GM23338 (cell line): ENCODE measurements around the gene ZC3H14. TPM values are rescaled to one million over a fixed set of nuclear protein-coding genes. Genes with fewer than 3 reads are reported as not detected.

ENCODE experiments used
- ATAC-seq: fragments of 200-7000 bp; cut with Tn5 transposase; 3 replicates; pipeline ENCODE4 v1.9.1; 2020
- DNase-seq: peaks from one replicate; pipeline ENCODE4 v3.0.0-alpha.2; 2015; ENCODE audit warnings: low spot score
- H2AFZ ChIP-seq: fragments of 200-600 bp; sonication (generic); 2 replicates; pipeline ENCODE4 v1.8.0; 2016; ENCODE audit warnings: antibody characterized with exemption, mild to moderate bottlenecking, moderate library complexity
- H3F3A ChIP-seq: fragments of 200-600 bp; sonication (generic); replicated peaks from 2 replicates; pipeline ENCODE4 v1.8.0; 2017; ENCODE audit warnings: antibody characterized with exemption, mixed run types, low read depth
- H3K27ac ChIP-seq: fragments of 200-600 bp; sonication (generic); 2 replicates; pipeline ENCODE4 v1.6.1; 2016; ENCODE audit warnings: low read depth
- H3K27me3 ChIP-seq: fragments of 200-600 bp; sonication (generic); 2 replicates; pipeline ENCODE4 v1.8.0; 2016; ENCODE audit warnings: mild to moderate bottlenecking, mixed run types, moderate library complexity; ENCODE audit not compliant: insufficient read depth
- H3K36me3 ChIP-seq: fragments of 200-600 bp; sonication (generic); 2 replicates; pipeline ENCODE4 v1.8.0; 2016; ENCODE audit warnings: mild to moderate bottlenecking; ENCODE audit not compliant: insufficient read depth
- H3K4me1 ChIP-seq: fragments of 200-600 bp; sonication (generic); 2 replicates; pipeline ENCODE4 v1.8.0; 2016; ENCODE audit warnings: mild to moderate bottlenecking, moderate library complexity; ENCODE audit not compliant: insufficient read depth
- H3K4me2 ChIP-seq: fragments of 200-600 bp; sonication (generic); 2 replicates; pipeline ENCODE4 v1.7.1; 2017; ENCODE audit warnings: mixed run types
- H3K4me3 ChIP-seq: fragments of 200-600 bp; sonication (generic); 2 replicates; pipeline ENCODE4 v1.6.1; 2016; ENCODE audit warnings: mixed run types
- H3K79me2 ChIP-seq: fragments of 200-600 bp; sonication (generic); replicated peaks from 2 replicates; pipeline ENCODE4 v1.8.0; 2017; ENCODE audit warnings: mild to moderate bottlenecking; ENCODE audit not compliant: insufficient read depth
- H3K9me2 ChIP-seq: fragments of 200-600 bp; sonication (generic); 2 replicates; pipeline ENCODE4 v1.8.0; 2017; ENCODE audit not compliant: insufficient read depth
- H4K20me1 ChIP-seq: fragments of 200-600 bp; sonication (generic); replicated peaks from 2 replicates; pipeline ENCODE4 v1.8.0; 2017; ENCODE audit warnings: mild to moderate bottlenecking; ENCODE audit not compliant: insufficient read depth
- H3K27ac Mint-ChIP-seq: 2 replicates; pipeline ENCODE4 v1.8.0; 2020; ENCODE audit warnings: inconsistent platforms, mild to moderate bottlenecking, moderate library complexity, mixed read lengths
- H3K27me3 Mint-ChIP-seq: 3 replicates; pipeline ENCODE4 v1.8.0; 2022; ENCODE audit warnings: low read depth, mild to moderate bottlenecking, moderate library complexity, mixed read lengths, inconsistent platforms; ENCODE audit not compliant: insufficient read depth, poor library complexity
- H3K36me3 Mint-ChIP-seq: 3 replicates; pipeline ENCODE4 v1.8.0; 2021; ENCODE audit warnings: low read depth, mild to moderate bottlenecking, inconsistent platforms, moderate library complexity, mixed read lengths
- H3K4me1 Mint-ChIP-seq: 3 replicates; pipeline ENCODE4 v1.8.0; 2020; ENCODE audit warnings: mild to moderate bottlenecking, inconsistent platforms, mixed read lengths
- H3K4me3 Mint-ChIP-seq: 3 replicates; pipeline ENCODE4 v1.8.0; 2021; ENCODE audit warnings: moderate library complexity, mild to moderate bottlenecking, inconsistent platforms, mixed read lengths
- H3K9me3 Mint-ChIP-seq: 3 replicates; pipeline ENCODE4 v1.8.0; 2020; ENCODE audit warnings: moderate library complexity, mild to moderate bottlenecking, inconsistent platforms, mixed read lengths
- CREB1 ChIP-seq: fragments of 250-450 bp; sonication (Bioruptor Pico); IDR thresholded peaks from 2 replicates; pipeline ENCODE4 v1.5.0; 2020; ENCODE audit warnings: low read depth, mild to moderate bottlenecking, moderate library complexity
- EZH2 ChIP-seq: fragments of 200-600 bp; sonication (generic); IDR thresholded peaks from one replicate; pipeline ENCODE4 v1.8.0; 2017; ENCODE audit warnings: antibody characterized with exemption, mild to moderate bottlenecking, low read depth; ENCODE audit not compliant: unreplicated experiment
- NANOG ChIP-seq: IDR thresholded peaks from 2 replicates; pipeline ENCODE4 v1.6.1; 2016; ENCODE audit warnings: antibody characterized with exemption, borderline replicate concordance
- POLR2AphosphoS5 ChIP-seq: IDR thresholded peaks from 2 replicates; pipeline ENCODE4 v1.6.1; 2016; ENCODE audit warnings: antibody characterized with exemption, low read depth
- STAT1 ChIP-seq: IDR thresholded peaks from one replicate; pipeline ENCODE4 v1.6.1; 2016; ENCODE audit warnings: antibody characterized with exemption; ENCODE audit not compliant: unreplicated experiment
- ZNF114 ChIP-seq: fragments of 250-450 bp; sonication (Bioruptor Pico); IDR thresholded peaks from 2 replicates; pipeline ENCODE4 v1.5.0; 2020; ENCODE audit warnings: mild to moderate bottlenecking, moderate library complexity
- ZNF331 ChIP-seq: fragments of 250-450 bp; sonication (Bioruptor Pico); IDR thresholded peaks from 2 replicates; pipeline ENCODE4 v1.5.0; 2020; ENCODE audit warnings: low read depth, mild to moderate bottlenecking, moderate library complexity
- polyA plus RNA-seq: library from polyadenylated mRNA; unstranded; fragments of >200 nt; fragmentation: Nextera tagmentation; extraction: Ambion mirVana; gene quantifications from 2 replicates; pipeline ENCODE4 v1.2.1, GENCODE V29; 2016
- total RNA-seq: library from RNA; depleted of rRNA; stranded (reverse); fragments of >200 nt; shearing (Covaris generic); gene quantifications from 2 replicates; pipeline ENCODE4 v1.2.3, GENCODE V29; 2014
- TF ChIP-seq, protein P1 (sequence below), 2 experiments: fragments of 200-600 bp in 1 of 2; sonication (generic) in 1 of 2; conservative IDR thresholded peaks; 2 replicates each; pipeline versions ENCODE4 v1.5.1 to v1.6.1; 2016 to 2017; ENCODE audit warnings: antibody characterized with exemption in 2 of 2, low read depth in 2 of 2, mild to moderate bottlenecking in 2 of 2, moderate library complexity in 1 of 2
- TF ChIP-seq, protein P2 (sequence below): fragments of 250-450 bp; sonication (Bioruptor Pico); IDR thresholded peaks from 2 replicates; pipeline ENCODE4 v1.5.0; 2020; ENCODE audit warnings: mild to moderate bottlenecking, moderate library complexity
- TF ChIP-seq, protein P3 (sequence below): IDR thresholded peaks from one replicate; pipeline ENCODE4 v1.6.1; 2018; ENCODE audit warnings: antibody characterized with exemption; ENCODE audit not compliant: unreplicated experiment

Gene ZC3H14
- total and polyA plus RNA-seq, 2 experiments from 2014 or later = 63.2 to 87.9 TPM

DNA sequence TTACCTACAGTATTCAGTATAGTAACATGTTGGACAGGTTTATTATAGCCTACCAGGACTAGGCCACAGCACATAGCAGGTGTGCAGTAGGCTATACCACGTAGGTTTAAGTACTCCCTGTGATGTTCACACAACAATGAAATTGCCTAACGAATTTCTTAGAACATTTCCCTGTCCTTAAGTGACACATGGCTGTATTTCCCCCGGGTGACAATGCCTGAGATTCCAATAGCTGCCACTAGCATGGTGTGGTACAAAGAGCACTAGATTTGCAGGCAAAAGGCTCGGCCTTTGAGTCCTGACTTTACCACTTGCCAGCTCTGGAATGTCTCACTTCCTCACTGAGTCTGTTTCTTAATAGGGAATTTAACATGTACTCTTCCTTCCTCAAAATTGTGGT is 27.7 kb upstream of the ZC3H14 start (continued):
- TF ChIP-seq, protein P1, sequence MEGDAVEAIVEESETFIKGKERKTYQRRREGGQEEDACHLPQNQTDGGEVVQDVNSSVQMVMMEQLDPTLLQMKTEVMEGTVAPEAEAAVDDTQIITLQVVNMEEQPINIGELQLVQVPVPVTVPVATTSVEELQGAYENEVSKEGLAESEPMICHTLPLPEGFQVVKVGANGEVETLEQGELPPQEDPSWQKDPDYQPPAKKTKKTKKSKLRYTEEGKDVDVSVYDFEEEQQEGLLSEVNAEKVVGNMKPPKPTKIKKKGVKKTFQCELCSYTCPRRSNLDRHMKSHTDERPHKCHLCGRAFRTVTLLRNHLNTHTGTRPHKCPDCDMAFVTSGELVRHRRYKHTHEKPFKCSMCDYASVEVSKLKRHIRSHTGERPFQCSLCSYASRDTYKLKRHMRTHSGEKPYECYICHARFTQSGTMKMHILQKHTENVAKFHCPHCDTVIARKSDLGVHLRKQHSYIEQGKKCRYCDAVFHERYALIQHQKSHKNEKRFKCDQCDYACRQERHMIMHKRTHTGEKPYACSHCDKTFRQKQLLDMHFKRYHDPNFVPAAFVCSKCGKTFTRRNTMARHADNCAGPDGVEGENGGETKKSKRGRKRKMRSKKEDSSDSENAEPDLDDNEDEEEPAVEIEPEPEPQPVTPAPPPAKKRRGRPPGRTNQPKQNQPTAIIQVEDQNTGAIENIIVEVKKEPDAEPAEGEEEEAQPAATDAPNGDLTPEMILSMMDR (conservative IDR thresholded peaks at IDR 0.05; ENCODE audit: low read depth in 2 of 2) = no peak
- TF ChIP-seq NANOG = no peak
- TF ChIP-seq ZNF114 (CRISPR knock-in tag) = no peak

DNA sequence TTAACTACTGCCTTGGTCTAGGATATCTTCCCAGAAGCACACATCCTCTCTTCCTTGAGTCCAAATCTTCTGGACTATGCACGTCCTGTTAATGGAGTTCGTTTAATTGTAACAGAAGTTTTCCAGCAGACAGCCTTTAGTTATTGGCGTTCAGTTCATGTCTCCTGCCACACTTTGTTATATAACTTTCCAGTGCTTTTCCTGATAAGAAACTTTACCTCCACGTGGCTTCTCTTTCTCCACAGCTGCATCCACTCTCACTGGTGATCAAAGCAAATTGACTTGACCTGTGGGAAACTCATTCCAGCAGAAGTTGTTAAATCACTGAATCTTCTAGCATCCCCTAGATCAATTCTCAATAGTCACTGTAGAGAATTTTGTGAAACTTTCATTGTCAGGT is 27.0 kb upstream of the ZC3H14 start:
- Mint-ChIP-seq H3K9me3 (no peaks in the 10 kb centered on the region), H3K4me3 (no peak overlapping the region), H3K36me3 (peaks cover 8% of the 10 kb centered on the region; the same call in 1 of the 3 replicates), H3K4me1 (no peaks in the 10 kb centered on the region), H3K27ac (no peak overlapping the region), H3K27me3 (no peaks in the 10 kb centered on the region)
- Histone ChIP-seq H4K20me1 (no peaks in the 10 kb centered on the region; the same call in 1 of the 2 replicates), H3K27ac (no peak overlapping the region), H3F3A (no peaks in the 10 kb centered on the region), H3K36me3 (no peaks in the 10 kb centered on the region), H3K4me2 (no peak overlapping the region), H2AFZ (no peak overlapping the region), H3K4me1 (no peaks in the 10 kb centered on the region), H3K9me2 (no peaks in the 10 kb centered on the region), H3K4me3 (no peak overlapping the region), H3K27me3 (no peaks in the 10 kb centered on the region), H3K79me2 (peaks cover 8% of the 10 kb centered on the region)
- no peak for DNase-seq
- no peak for ATAC-seq
- TF ChIP-seq, protein P2, sequence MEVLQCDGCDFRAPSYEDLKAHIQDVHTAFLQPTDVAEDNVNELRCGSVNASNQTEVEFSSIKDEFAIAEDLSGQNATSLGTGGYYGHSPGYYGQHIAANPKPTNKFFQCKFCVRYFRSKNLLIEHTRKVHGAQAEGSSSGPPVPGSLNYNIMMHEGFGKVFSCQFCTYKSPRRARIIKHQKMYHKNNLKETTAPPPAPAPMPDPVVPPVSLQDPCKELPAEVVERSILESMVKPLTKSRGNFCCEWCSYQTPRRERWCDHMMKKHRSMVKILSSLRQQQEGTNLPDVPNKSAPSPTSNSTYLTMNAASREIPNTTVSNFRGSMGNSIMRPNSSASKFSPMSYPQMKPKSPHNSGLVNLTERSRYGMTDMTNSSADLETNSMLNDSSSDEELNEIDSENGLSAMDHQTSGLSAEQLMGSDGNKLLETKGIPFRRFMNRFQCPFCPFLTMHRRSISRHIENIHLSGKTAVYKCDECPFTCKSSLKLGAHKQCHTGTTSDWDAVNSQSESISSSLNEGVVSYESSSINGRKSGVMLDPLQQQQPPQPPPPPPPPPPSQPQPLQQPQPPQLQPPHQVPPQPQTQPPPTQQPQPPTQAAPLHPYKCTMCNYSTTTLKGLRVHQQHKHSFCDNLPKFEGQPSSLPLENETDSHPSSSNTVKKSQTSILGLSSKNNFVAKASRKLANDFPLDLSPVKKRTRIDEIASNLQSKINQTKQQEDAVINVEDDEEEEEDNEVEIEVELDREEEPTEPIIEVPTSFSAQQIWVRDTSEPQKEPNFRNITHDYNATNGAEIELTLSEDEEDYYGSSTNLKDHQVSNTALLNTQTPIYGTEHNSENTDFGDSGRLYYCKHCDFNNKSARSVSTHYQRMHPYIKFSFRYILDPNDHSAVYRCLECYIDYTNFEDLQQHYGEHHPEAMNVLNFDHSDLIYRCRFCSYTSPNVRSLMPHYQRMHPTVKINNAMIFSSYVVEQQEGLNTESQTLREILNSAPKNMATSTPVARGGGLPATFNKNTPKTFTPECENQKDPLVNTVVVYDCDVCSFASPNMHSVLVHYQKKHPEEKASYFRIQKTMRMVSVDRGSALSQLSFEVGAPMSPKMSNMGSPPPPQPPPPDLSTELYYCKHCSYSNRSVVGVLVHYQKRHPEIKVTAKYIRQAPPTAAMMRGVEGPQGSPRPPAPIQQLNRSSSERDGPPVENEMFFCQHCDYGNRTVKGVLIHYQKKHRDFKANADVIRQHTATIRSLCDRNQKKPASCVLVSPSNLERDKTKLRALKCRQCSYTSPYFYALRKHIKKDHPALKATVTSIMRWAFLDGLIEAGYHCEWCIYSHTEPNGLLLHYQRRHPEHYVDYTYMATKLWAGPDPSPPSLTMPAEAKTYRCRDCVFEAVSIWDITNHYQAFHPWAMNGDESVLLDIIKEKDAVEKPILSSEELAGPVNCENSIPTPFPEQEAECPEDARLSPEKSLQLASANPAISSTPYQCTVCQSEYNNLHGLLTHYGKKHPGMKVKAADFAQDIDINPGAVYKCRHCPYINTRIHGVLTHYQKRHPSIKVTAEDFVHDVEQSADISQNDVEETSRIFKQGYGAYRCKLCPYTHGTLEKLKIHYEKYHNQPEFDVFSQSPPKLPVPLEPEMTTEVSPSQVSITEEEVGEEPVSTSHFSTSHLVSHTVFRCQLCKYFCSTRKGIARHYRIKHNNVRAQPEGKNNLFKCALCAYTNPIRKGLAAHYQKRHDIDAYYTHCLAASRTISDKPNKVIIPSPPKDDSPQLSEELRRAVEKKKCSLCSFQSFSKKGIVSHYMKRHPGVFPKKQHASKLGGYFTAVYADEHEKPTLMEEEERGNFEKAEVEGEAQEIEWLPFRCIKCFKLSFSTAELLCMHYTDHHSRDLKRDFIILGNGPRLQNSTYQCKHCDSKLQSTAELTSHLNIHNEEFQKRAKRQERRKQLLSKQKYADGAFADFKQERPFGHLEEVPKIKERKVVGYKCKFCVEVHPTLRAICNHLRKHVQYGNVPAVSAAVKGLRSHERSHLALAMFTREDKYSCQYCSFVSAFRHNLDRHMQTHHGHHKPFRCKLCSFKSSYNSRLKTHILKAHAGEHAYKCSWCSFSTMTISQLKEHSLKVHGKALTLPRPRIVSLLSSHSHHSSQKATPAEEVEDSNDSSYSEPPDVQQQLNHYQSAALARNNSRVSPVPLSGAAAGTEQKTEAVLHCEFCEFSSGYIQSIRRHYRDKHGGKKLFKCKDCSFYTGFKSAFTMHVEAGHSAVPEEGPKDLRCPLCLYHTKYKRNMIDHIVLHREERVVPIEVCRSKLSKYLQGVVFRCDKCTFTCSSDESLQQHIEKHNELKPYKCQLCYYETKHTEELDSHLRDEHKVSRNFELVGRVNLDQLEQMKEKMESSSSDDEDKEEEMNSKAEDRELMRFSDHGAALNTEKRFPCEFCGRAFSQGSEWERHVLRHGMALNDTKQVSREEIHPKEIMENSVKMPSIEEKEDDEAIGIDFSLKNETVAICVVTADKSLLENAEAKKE (CRISPR knock-in tag) = no peak
- TF ChIP-seq POLR2AphosphoS5 (no peak), CREB1 (CRISPR knock-in tag) (no peak), EZH2 (no peak), STAT1 (no peak), ZNF114 (CRISPR knock-in tag) (no peak), ZNF331 (CRISPR knock-in tag) (no peak)
- TF ChIP-seq, protein P3, sequence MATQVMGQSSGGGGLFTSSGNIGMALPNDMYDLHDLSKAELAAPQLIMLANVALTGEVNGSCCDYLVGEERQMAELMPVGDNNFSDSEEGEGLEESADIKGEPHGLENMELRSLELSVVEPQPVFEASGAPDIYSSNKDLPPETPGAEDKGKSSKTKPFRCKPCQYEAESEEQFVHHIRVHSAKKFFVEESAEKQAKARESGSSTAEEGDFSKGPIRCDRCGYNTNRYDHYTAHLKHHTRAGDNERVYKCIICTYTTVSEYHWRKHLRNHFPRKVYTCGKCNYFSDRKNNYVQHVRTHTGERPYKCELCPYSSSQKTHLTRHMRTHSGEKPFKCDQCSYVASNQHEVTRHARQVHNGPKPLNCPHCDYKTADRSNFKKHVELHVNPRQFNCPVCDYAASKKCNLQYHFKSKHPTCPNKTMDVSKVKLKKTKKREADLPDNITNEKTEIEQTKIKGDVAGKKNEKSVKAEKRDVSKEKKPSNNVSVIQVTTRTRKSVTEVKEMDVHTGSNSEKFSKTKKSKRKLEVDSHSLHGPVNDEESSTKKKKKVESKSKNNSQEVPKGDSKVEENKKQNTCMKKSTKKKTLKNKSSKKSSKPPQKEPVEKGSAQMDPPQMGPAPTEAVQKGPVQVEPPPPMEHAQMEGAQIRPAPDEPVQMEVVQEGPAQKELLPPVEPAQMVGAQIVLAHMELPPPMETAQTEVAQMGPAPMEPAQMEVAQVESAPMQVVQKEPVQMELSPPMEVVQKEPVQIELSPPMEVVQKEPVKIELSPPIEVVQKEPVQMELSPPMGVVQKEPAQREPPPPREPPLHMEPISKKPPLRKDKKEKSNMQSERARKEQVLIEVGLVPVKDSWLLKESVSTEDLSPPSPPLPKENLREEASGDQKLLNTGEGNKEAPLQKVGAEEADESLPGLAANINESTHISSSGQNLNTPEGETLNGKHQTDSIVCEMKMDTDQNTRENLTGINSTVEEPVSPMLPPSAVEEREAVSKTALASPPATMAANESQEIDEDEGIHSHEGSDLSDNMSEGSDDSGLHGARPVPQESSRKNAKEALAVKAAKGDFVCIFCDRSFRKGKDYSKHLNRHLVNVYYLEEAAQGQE = no peak
- TF ChIP-seq, protein P1 (conservative IDR thresholded peaks at IDR 0.05; ENCODE audit: low read depth in 2 of 2) = no peak
